ENCODE measurements around the gene TSPEAR.

Gene TSPEAR

DNA sequence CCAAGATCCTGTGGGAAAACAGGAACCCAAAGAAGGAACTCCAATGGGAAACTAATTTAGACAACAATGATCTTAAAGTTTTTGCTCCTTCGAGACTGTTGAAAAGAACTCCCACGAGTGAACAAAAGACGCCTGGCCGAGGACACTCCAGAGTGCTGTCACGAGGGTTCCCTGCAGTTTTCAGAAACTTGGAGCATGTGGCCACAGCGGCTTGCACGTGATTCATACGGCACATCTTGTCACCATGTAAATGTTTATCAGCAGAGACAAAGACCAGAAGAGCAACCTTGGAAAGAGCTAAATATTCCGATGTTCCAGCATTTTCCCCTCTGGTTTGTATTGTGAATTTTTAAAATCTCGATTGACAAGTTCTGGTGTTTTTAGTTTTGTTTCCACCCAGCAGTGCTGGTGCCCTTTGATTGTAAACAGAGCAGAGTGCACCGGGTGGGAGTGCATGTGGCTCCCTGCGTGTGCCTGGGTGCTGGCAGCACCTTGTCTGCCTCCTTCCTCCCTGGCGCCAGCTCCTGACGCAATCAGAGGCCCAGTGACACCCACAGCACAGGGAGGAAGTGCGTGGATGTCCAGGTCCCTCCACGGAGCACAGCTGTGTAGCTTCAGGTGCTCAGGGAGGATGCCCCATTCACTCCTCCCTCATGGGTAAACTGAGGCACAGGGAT is 233.1 kb downstream of the TSPEAR start:
- DNase-seq, result no peak

- no peak for DNase-seq
These were observed 233.7 kb downstream of the TSPEAR start for GRCh38 chr21:44477712-44478111.

GRCh38 chr21:44477131-44477530 is 234.2 kb downstream of the TSPEAR start:
- DNase-seq, result no peak

- no peak for DNase-seq
These were observed 236.0 kb downstream of the TSPEAR start for GRCh38 chr21:44475266-44475845.

DNA sequence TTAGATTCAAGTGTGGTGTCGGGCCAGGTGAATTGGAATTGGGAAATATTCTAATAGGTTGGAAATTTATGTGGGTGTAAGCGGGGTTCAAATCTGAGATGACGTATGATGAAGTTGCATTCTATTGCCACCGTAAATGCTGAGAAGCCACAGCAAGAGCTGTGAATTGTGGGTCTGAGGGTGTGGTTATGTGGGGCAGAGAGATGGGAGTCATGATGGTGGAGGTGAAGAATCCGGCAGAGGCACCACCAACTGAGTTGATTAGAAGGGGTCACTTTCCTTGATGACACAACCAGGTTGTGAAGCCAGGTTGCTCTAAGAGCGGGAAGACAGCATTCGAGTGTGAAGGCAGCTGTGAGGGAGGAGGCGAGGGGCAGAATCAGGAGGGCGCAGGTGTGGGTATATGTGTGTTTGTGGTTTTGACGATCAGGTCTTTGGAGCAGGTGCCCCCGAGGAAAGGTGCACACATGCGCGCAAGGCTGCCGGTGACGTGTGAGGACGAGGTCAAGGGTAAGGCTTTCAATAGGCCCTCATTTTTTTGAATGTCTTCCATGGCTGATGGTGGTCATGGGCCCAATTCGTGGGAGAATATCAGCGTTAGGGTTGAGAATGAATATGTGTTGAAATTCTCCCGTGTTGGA is 237.3 kb downstream of the TSPEAR start:
- DNase-seq, result no peak

DNA sequence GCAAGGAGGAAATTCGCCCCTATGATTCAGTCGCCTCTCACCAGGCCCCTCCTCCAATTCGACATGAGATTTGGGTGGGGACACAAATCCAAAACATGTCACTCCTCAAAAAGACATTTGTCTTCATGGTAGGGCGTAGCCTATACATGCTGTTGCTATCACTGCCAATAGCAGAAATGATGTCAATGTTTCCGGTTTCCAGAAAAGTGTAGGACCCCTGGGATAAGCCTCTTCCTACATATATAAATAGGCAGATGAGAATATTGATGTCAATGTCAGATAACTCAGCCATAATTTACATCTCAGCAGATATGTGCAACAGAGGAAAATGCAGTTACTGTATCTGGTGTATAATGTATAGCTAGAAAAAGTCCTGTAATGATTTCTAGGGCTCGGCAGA is 239.4 kb downstream of the TSPEAR start:
- no peak for DNase-seq

GRCh38 chr21:44471341-44471740 is 240.0 kb downstream of the TSPEAR start:
- no peak for DNase-seq

GRCh38 chr21:44467859-44468195 is 243.5 kb downstream of the TSPEAR start:
- DNase-seq, result no peak

DNA sequence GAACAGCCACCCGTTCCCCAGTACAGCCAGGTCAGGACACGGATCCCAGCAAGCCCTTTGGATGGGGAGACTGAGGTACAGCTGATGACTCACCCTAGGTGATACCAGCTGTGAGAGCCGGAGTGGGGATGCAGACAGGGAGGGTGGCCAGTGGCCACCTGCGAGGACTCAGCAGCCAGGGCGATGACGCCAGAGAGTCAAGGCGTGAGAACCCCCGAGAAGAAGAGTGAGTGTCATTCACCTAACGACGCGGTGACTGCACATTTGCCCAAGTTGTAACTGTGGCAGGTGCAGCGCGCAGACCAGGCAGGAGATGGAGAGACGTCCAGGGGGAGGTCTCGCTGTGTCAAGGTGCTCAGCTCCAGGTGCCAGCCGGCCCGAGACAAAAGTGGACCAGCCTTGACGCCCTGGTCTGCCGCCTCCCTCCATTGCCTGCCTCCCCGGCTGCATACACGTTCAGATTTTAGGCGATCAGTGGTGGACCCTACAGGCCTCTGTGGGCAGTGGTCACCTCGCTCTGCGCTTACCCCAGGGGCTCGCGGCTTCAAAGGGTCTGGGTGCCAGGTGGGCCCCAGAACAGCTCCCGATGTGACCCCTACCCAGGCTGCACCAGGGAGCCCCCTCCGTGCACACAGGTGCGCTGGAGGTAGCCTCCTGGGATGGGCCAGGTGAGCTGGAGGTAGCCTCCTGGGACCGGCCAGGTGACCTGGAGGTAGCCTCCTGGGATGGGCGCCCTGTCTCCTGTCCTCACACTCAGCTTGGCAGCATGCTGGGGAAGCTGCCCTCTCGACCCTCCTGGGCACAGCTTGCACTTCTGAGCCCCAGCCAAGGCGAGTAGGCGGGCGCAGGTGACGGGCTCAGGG is 244.1 kb downstream of the TSPEAR start:
- no peak for DNase-seq

DNA sequence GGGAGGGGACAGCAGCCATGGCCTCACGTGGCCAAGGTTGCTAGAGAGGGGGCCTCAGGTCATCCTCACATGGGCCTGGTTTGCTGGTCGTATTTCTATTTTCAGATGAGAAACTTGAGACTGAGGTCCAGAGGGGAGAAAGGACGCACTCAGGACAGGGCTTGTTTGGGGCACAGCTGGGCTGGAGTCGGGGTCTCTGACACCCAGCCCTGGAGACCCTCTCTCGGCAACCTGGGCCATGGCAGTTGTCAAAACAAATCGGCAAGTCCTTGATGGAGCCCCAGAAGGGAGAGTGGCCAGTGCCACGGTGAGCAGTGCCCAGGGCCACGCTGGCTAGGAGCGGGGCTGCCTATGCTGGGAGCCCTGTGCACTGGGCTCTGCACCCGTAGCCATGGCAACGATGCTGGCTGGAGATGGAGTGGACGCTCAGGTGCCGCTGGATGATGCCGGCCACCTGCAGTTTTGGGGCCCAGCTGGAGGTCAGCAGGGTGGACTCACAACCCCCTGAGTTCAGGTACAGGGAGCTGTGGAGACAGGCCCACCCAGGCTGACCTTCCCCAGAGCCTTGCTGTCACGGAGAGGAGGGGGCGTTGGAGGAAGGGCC is 244.9 kb downstream of the TSPEAR start:
- DNase-seq, result no peak

DNA sequence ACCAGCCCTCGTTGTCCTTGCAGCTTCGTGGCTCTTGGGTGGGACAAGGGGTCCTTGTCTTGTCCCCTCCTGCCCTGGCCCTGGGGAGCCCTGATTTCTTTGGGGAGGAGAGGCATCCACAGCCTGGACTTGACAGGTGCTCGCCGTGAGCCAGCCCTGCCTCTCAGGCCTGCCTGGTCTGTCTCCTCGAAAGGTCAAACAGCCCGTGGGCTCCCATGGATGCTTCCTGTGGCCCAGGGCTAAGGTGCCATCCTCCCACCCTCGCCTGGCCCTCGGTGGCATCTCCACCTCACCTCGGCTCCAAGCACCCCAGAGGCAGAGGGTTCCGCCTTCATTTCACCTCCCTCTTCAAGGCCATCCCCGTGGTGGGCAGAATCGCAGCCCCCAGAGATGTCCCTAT is 247.0 kb downstream of the TSPEAR start:
- no peak for DNase-seq

DNA sequence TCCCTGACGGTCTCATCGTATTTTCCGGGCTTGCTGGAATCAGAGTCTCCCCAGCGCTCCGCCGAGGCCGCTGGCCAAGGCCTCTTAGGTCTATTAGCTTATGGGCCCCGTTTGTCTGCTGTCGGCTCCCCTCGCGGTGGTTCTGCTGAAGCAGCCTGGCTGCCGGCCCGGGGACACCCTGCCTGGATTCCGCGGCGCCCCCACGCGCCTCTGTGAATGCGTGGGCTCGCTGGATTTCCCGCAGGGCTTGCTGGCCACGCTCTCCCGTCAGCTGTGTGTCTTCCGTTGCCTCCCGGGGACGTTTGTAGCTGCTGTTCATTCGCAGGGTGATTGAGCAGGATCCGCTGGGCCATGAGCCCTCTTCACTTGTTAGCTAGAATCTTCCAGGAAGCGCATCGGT is 247.6 kb downstream of the TSPEAR start:
- no peak for DNase-seq

GRCh38 chr21:44462834-44463200 is 248.6 kb downstream of the TSPEAR start:
- no peak for DNase-seq

DNA sequence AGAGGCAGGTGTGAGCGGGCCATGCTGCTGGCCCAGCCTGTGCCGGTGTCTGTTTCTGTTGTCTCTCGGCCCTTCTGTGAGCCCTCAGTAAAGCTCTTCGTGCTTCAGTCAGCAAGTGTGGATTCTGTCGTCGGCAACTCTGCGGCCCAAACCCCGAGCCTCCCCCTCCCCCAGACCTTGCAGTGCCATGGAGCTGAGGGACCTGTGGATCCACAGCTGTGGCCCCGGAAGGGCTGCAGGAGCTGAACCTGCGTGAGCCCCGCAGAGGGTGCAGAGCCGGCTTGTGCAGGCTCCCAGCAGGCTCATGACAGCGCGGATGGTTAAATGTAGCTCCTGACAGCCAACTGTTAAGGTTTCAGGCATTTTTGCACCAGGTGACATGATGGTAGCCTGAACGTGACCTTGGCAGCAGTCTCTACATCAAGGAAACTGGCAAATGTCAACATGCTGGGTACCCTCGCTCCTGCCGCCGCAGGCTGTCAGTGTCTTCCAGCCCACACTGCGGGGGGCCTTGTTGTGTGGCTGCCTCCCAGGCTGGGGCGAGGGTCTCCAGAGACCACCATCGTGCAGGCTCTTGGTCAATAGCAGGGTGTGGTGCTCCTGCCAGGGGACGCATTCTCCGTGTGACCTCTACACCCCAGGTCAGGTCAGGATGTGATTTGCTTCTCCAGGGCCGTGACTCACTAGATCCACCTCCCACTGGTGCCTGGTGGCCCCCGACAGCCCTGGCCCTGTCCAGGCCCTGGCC is 249.1 kb downstream of the TSPEAR start:
- no peak for DNase-seq

GRCh38 chr21:44461464-44462001 is 249.8 kb downstream of the TSPEAR start:
- no peak for DNase-seq

DNA sequence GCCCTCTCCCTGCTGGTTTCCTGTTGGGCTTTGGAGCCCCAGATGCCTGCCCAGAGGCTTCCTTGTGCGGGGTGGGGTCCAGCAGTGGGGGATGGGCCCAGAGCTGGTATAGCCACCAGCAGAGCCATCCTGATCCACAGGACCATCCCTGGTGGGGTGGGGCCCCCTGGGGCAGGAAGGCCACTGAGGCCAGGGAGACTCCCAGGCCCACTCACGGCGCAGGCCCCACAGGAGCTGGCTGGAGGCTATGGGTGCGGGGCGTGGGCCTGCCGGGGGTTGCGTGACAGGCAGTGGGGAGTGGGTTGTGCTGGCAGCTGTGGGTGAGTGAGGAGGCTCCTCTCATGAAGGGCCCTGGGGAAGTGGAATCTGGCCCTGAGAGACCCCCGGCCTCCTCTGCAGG is 250.4 kb downstream of the TSPEAR start:
- DNase-seq, result no peak

DNA sequence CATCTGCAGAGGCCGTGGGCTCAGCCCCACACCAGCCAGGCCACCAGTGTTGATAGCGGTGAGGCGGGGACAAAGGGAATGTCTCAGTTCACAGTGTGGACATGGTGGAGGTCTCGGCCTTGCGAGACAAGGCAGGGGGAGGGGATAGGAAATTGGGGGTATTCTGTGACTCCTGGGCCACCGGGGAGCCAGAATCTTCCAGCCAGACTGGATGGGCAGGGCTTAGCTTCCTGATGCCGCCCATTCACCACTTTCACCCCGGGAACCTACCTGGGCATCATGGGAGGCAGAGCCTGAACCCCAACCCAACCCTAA is 251.0 kb downstream of the TSPEAR start:
- DNase-seq, result no peak

- DNase-seq, result no peak
These were observed 251.5 kb downstream of the TSPEAR start for GRCh38 chr21:44459712-44460440.

DNA sequence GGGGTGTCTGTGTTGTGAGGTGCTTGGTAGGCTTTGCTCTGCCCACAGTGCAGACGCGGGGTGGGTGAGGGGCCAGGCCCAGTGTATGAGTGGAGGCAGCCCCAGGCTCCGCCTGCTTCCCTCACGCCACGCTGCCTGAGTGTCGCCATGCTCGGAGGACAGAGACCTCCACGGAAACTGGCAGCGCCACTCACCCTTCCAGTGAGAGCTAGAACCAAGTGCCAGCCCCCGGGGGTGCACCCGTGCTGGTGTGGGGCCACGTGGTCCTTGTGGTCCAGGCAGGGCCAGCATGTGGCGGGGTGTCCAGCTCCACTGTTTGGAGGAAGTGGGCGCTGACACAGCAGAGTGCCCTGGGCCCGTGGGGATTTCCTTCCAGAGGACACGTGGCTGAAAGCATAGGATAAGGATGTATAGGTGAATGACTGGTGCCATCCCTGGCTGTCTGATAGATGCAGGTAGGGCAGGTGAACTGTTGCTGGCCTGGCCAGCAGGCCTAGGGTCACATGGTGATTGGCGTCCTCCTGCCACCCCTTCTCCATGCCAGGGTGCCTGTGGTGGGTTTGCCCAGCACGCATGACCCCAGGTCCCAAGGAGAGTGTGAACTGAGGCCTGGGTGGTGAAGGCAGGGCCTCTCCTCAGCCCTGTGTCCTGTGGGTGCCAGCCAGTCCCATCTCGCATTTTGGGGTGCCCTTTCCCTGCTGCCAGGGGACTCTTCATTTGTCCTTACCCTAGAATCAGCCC is 252.2 kb downstream of the TSPEAR start:
- DNase-seq, result no peak

DNA sequence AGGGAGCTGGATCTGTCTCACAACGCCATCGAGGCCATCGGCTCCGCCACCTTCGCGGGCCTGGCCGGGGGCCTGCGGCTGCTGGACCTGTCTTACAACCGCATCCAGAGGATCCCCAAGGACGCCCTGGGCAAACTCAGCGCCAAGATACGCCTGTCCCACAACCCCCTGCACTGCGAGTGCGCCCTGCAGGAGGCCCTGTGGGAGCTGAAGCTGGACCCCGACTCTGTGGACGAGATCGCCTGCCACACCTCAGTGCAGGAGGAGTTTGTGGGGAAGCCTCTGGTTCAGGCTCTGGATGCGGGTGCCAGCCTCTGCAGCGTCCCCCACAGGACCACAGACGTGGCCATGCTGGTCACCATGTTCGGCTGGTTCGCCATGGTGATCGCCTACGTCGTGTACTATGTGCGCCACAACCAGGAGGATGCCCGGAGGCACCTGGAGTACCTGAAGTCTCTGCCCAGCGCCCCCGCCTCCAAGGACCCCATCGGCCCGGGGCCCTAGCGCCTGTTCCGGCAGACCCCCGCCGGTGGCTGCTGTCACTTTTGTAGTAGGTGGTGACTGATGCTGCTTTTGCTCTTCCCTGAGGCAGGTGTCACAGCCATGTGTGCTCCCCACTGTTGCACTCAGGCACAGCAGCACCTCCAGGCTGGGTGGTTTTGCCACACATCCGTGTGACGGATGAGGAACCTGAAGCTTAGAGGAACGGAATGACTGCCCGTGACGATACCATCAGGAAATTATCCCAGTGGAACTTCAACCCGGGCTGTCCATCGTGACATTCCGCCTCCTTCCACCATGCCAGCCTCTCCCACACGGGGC is 254.2 kb downstream of the TSPEAR start:
- no peak for DNase-seq
